Spleen (tissue), 7 donors: ENCODE measurements around the gene MRPL49.

Experiments
- CTCF ChIP-seq, 11 experiments: fragments of 200-600 bp in 7 of 11; fragments of 450-650 bp in 4 of 11; sonication (generic) in 4 of 11; IDR thresholded peaks in 8 of 11; conservative IDR thresholded peaks in 3 of 11; 1 replicate in 7 of 11; 2 replicates in 4 of 11; pipeline versions ENCODE4 v1.4.0 to v1.8.0; 2016 to 2021; ENCODE audit warnings: antibody characterized with exemption in 11 of 11, inconsistent platforms in 4 of 11, mild to moderate bottlenecking in 1 of 11
- POLR2AphosphoS5 ChIP-seq, 3 donors: sonication (generic); formaldehyde crosslinking; IDR thresholded peaks; one replicate each; pipeline ENCODE4 v1.5.1; 2017; ENCODE audit warnings: antibody characterized with exemption in 3 of 3
- donor health status: DM: no; HTN: no; CAD: no; lungs with moderate emphysema.
- donor health status: DM: no; HTN: no; CAD: no.
- donor health status: DM: no; HTN: no; CAD: no.

DNA sequence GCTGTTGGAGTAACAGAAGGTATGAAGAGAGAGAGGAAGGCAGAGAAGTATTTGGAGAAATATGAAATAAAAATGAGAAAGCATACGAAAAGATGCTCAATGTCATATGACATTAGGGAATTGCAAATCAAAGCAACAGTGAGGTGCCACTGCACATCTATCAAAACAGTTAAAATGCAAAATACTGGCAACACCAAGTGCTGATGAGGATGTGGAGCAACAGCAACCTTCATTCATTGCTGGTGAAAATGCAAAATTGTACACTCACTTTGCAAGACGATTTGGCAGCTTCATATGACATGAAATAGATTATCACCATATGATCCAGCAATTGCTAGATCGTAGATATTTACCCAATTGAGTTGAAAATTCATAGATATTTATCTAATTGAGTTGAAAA, 38.5 kb downstream of the MRPL49 start:
- TF ChIP-seq CTCF (IDR thresholded peaks at IDR 0.05 in 8 of 11, conservative IDR thresholded peaks at IDR 0.05 in 3 of 11) (no peak), POLR2AphosphoS5 (IDR thresholded peaks at IDR 0.05) (no peak)
